PC-3 (cell line): Measurements from ENCODE around the gene CIAPIN1. TPM values are rescaled to one million over a fixed set of nuclear protein-coding genes. Genes with fewer than 3 reads are reported as not detected.

Source experiments
- ATAC-seq: fragments of 200-7000 bp; cut with Tn5 transposase; 2 replicates; pipeline ENCODE4 v1.9.1; 2020; ENCODE audit warnings: mild to moderate bottlenecking, moderate library complexity
- BruUV-seq: library from RNA; stranded (reverse); fragments of 400-500 nt; replicated peaks from 2 replicates; lab custom pipeline; 2021; lab: Mats Ljungman, UMichigan
- CTCF ChIA-PET: fragments of 300-600 bp; sonication (Branson Sonifier 250); formaldehyde crosslinking; loops from one replicate; lab custom pipeline; 2022; ENCODE audit warnings: antibody characterized with exemption; lab: Charles Lee
- POLR2A ChIA-PET: fragments of 300-600 bp; sonication (Branson Sonifier 250); formaldehyde crosslinking; loops from one replicate; lab custom pipeline; 2022; ENCODE audit warnings: antibody characterized with exemption; ENCODE audit not compliant: unreplicated experiment; lab: Charles Lee
- DNase-seq: peaks from one replicate; pipeline ENCODE4 v3.0.0-alpha.2; 2015
- H2AFZ ChIP-seq: fragments of 300-600 bp; sonication (generic); 2 replicates; pipeline ENCODE4 v1.6.0; 2016; ENCODE audit warnings: antibody characterized with exemption, low read length
- H3F3A ChIP-seq: fragments of 300-600 bp; sonication (generic); one replicate; pipeline ENCODE4 v1.6.0; 2017; ENCODE audit warnings: antibody characterized with exemption, low read length, control low read depth, mild to moderate bottlenecking; ENCODE audit not compliant: unreplicated experiment
- H3K27ac ChIP-seq: fragments of 300-600 bp; sonication (generic); 2 replicates; pipeline ENCODE4 v1.5.1; 2016; ENCODE audit warnings: mild to moderate bottlenecking, low read length
- H3K27me3 ChIP-seq: fragments of 300-600 bp; sonication (generic); 2 replicates; pipeline ENCODE4 v1.6.1; 2016; ENCODE audit warnings: low read length, mixed read lengths
- H3K36me3 ChIP-seq: fragments of 300-600 bp; sonication (generic); 2 replicates; pipeline ENCODE4 v1.6.1; 2016; ENCODE audit warnings: low read depth, mixed run types, low read length, mixed read lengths
- H3K4me1 ChIP-seq: fragments of 300-600 bp; sonication (generic); 2 replicates; pipeline ENCODE4 v1.5.1; 2016; ENCODE audit warnings: low read length; ENCODE audit not compliant: insufficient read depth
- H3K4me2 ChIP-seq: fragments of 300-600 bp; sonication (generic); 2 replicates; pipeline ENCODE4 v1.6.0; 2016; ENCODE audit warnings: low read length
- H3K4me3 ChIP-seq: fragments of 300-600 bp; sonication (generic); 2 replicates; pipeline ENCODE4 v1.5.1; 2016; ENCODE audit warnings: mild to moderate bottlenecking, low read length, mixed read lengths
- H3K79me2 ChIP-seq: fragments of 300-600 bp; sonication (generic); 2 replicates; pipeline ENCODE4 v1.6.1; 2017; ENCODE audit warnings: low read length, mixed read lengths
- H3K9ac ChIP-seq: fragments of 300-600 bp; sonication (generic); 2 replicates; pipeline ENCODE4 v1.6.0; 2016; ENCODE audit warnings: mild to moderate bottlenecking, low read length
- H3K9me2 ChIP-seq: fragments of 300-600 bp; sonication (generic); replicated peaks from 2 replicates; pipeline ENCODE4 v1.6.1; 2016; ENCODE audit warnings: mixed run types, low read length, mixed read lengths
- H3K9me3 ChIP-seq: fragments of 300-600 bp; sonication (generic); 2 replicates; pipeline ENCODE4 v1.6.1; 2016; ENCODE audit warnings: low read length, mixed read lengths
- H4K20me1 ChIP-seq: fragments of 300-600 bp; sonication (generic); 2 replicates; pipeline ENCODE4 v1.6.1; 2016; ENCODE audit warnings: low read length, mixed read lengths
- EZH2 ChIP-seq: fragments of 300-600 bp; sonication (generic); IDR thresholded peaks from one replicate; pipeline ENCODE4 v1.6.1; 2017; ENCODE audit warnings: antibody characterized with exemption, mild to moderate bottlenecking, low read length; ENCODE audit not compliant: unreplicated experiment
- EZH2phosphoT487 ChIP-seq: fragments of 300-600 bp; sonication (generic); IDR thresholded peaks from 2 replicates; pipeline ENCODE4 v1.6.1; 2018; ENCODE audit warnings: mild to moderate bottlenecking, antibody characterized with exemption, low read length, borderline replicate concordance
- intact Hi-C: fragments of 100-400 bp; cut with micrococcal nuclease; formaldehyde crosslinking; loops from 2 replicates; pipeline ENCODE4 v1.9.0; 2023
- total RNA-seq: library from RNA; depleted of rRNA; stranded (reverse); fragments of >200 nt; gene quantifications from 2 replicates; pipeline ENCODE4 v1.2.3, GENCODE V29; 2014
- TF ChIP-seq, protein P1 (sequence below): fragments of 300-600 bp; sonication (generic); conservative IDR thresholded peaks from 2 replicates; pipeline ENCODE4 v1.5.1; 2017; ENCODE audit warnings: antibody characterized with exemption, low read depth, mild to moderate bottlenecking, low read length

The CIAPIN1 gene
- total RNA-seq, 1 experiment from 2014 or later: 48.6 TPM

DNA sequence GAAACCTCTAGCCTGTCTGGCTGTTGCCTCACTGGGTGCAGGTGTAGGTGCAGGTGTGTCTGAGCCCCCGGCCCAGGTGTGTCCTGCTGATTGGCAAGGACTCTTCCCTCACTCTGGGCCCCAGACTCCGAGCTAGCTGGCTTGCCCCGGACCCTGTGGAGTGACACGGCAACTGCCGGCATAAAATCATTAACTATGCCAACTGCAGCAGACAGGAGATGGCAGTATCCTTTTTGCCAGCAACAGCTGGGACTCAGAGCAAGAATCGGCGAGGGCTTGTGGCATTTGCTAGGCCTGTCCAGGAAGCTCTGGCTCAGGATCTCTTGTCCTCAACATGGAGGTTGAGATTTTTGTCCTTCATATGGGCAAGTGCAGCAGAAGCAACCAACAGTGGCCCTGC is 20.8 kb downstream of the CIAPIN1 start:
- Histone ChIP-seq H3K4me1 (no peaks in the 10 kb centered on the region), H3K27me3 (no peaks in the 10 kb centered on the region), H3K79me2 (no peaks in the 10 kb centered on the region), H3K36me3 (peaks cover 6% of the 10 kb centered on the region), H3K9me3 (no peaks in the 10 kb centered on the region), H3K9ac (no peak overlapping the region), H3K27ac (no peak overlapping the region), H2AFZ (no peak overlapping the region), H3K4me3 (no peak overlapping the region), H3K9me2 (no peaks in the 10 kb centered on the region), H3K4me2 (no peak overlapping the region), H4K20me1 (no peaks in the 10 kb centered on the region), H3F3A (no peaks in the 10 kb centered on the region)
- DNase-seq (no peak), ATAC-seq (no peak)
- no TSS peak for BruUV-seq
- ChIA-PET POLR2A (no interaction called here), CTCF (no interaction called here)
- intact Hi-C loops: no loop called here
- TF ChIP-seq EZH2 (no peak), EZH2phosphoT487 (no peak)
- TF ChIP-seq, protein P1, sequence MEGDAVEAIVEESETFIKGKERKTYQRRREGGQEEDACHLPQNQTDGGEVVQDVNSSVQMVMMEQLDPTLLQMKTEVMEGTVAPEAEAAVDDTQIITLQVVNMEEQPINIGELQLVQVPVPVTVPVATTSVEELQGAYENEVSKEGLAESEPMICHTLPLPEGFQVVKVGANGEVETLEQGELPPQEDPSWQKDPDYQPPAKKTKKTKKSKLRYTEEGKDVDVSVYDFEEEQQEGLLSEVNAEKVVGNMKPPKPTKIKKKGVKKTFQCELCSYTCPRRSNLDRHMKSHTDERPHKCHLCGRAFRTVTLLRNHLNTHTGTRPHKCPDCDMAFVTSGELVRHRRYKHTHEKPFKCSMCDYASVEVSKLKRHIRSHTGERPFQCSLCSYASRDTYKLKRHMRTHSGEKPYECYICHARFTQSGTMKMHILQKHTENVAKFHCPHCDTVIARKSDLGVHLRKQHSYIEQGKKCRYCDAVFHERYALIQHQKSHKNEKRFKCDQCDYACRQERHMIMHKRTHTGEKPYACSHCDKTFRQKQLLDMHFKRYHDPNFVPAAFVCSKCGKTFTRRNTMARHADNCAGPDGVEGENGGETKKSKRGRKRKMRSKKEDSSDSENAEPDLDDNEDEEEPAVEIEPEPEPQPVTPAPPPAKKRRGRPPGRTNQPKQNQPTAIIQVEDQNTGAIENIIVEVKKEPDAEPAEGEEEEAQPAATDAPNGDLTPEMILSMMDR: no peak

DNA sequence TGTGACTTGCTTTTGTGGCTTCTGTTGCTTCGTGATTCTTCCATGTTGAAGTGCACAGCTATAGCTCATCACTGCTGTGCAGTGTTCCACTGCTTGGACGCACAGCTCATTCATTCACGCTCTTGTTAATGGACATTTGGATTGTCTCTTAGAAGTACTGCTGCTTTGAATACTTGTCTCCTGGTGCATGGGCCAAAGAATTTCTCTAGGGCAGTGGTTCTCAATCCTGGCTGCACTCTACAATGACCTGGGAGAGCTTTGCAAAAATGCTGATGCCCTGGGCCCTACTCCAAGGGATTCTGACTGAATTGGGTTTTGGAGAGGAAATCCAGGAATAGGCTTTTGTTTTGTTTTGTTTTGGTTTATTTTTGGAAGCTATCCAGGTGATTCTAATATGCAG is 22.6 kb downstream of the CIAPIN1 start:
- no peaks in the 10 kb centered on the region; the same call in 1 of the 2 replicates for H3K36me3 ChIP-seq
- TF ChIP-seq EZH2phosphoT487: no peak
- TF ChIP-seq EZH2: no peak
- TF ChIP-seq, protein P1: no peak
- CTCF ChIA-PET: no interaction called here
- BruUV-seq: no TSS peak
- no peak overlapping the region for H3K4me3 ChIP-seq
- H3K9me2 ChIP-seq: no peaks in the 10 kb centered on the region
- H3K9me3 ChIP-seq: no peaks in the 10 kb centered on the region
- H3K4me2 ChIP-seq: no peak overlapping the region
- no peaks in the 10 kb centered on the region for H3K4me1 ChIP-seq
- H3K79me2 ChIP-seq: no peaks in the 10 kb centered on the region
- ATAC-seq (no peak), DNase-seq (no peak)
- no peak overlapping the region for H3K9ac ChIP-seq
- H4K20me1 ChIP-seq: no peaks in the 10 kb centered on the region
- intact Hi-C loops: no loop called here
- no peaks in the 10 kb centered on the region for H3K27me3 ChIP-seq
- H3F3A ChIP-seq: no peaks in the 10 kb centered on the region
- POLR2A ChIA-PET: no interaction called here
- H2AFZ ChIP-seq: no peak overlapping the region
- H3K27ac ChIP-seq: no peak overlapping the region

DNA sequence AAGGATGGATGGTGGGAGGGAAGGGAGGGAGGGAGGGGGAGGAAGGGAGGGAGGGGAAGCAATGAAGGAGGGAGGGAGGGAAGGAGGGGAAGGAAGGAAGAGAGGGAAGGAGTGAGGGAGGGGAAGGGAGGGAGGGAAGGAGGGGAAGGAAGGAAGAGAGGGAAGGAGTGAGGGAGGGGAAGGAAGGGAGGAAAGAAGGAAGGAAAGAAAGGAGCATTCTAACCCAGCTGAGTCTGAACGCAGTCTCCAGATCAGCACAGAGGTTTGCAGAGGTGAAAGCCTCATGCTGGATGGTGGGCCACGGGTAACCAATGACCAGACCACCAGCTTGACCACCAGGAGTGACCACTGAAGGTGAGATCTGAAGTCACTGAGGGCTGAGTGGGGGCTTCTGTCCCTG is 24.0 kb downstream of the CIAPIN1 start:
- ATAC-seq (no peak), DNase-seq (no peak)
- Histone ChIP-seq H3F3A (no peaks in the 10 kb centered on the region), H3K9me3 (no peaks in the 10 kb centered on the region), H2AFZ (no peak overlapping the region), H3K4me1 (no peaks in the 10 kb centered on the region; the same call in 1 of the 2 replicates), H3K4me2 (no peak overlapping the region), H3K4me3 (no peak overlapping the region), H3K36me3 (no peaks in the 10 kb centered on the region; the same call in 1 of the 2 replicates), H3K9me2 (no peaks in the 10 kb centered on the region), H4K20me1 (no peaks in the 10 kb centered on the region), H3K27me3 (no peaks in the 10 kb centered on the region), H3K9ac (no peak overlapping the region), H3K79me2 (no peaks in the 10 kb centered on the region), H3K27ac (no peak overlapping the region)
- CTCF ChIA-PET: interaction anchor here (0.6 kb wide), 2 partner anchors 97 to 120 kb away, joined by 3 to 4 read pairs; no protein-coding TSS in a partner anchor
- POLR2A ChIA-PET: interaction anchor here (0.7 kb wide), 1 partner anchor 276 kb away, joined by 4 read pairs; no protein-coding TSS in a partner anchor
- TF ChIP-seq EZH2 (no peak), EZH2phosphoT487 (no peak)
- TF ChIP-seq, protein P1: no peak
- intact Hi-C loops: no loop called here
- BruUV-seq: no TSS peak
